Measurements from ENCODE around the gene COLEC11.

- TF ChIP-seq POLR2AphosphoS5 (IDR thresholded peaks at IDR 0.05; ENCODE audit: low read depth, low read length) (no peak), POLR2A (IDR thresholded peaks at IDR 0.05; ENCODE audit: low read depth, low read length) (no peak)
These were observed 36.4 kb downstream of the COLEC11 start for GRCh38 chr2:3631161-3631850.

All from GM12892 (cell line).